Kidney capillary endothelial cell (primary cell): ENCODE measurements around the gene BLCAP.
"Not testable (repeated sequence)": the region's sequence is repeated elsewhere in the genome, so short reads cannot be mapped to it uniquely, and the experiment has no call there.

Experiments used
- DNase-seq: peaks from one replicate; pipeline ENCODE4 v3.0.0-alpha.2; 2018; ENCODE audit warnings: low spot score

Gene BLCAP, protein sequence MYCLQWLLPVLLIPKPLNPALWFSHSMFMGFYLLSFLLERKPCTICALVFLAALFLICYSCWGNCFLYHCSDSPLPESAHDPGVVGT

DNA sequence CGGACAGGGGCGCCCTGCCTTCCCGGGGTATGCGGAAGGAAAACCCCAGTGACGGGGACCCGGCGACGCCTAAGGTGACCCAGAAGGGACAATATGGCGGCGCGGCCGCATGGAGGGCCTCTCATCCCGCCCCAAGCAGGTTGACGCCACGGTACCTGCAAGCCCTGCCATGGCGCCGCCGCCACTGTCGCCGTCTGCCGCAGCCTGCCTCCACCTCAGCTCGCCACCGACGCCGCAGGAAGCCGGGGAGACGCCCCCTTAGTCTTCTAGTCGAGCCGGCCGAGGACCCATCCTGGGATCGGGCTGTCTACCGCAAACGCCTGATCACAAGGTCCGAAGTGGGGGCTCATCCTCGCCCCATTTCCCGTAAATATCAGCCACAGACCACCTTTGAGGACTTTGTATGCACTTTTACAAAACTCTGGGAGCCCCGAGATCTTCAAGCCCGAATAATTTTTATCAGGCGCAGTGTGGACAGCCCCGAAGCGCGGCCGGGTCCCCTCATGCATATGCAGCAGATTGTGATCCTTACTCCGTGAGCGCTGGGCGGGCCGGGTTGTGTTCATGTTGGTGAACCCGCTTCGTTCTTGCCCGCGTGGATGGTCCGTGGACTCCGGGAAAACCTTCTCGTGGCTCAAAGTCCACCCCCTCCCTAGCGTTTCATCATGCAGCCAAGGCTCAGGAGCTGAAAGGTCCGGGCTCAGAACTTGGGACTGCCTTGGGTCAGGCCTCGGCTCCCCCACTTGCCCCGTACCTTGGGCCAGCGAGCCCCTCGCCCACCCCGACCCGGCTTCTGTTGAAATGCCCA, at the start of gene BLCAP:
TSS of gene BLCAP (minus strand) at position 239 of the 808 bp plus-strand sequence. CDS start 8,702 bp downstream, outside the sequence.
- DNase-seq: peak; percentile 81

DNA sequence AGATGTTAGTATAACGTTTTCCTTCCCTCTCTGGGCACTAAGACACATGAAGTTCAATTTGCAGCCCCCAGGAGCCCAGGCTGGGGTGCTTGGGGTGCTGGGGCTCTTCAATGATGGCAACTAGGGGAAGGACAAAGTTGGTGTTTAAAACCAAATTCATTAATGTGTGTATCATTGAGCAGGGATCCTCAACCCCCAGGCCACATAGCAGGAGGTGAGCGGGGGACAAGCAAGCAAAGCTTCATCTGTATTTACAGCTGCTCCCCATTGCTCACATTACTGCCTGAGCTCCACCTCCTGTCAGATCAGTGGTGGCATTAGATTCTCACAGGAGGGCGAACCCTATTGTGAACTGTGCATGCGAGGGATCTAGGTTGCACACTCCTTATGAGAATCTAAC, 49.8 kb upstream of the BLCAP start:
- not testable (repeated sequence) for DNase-seq

DNA sequence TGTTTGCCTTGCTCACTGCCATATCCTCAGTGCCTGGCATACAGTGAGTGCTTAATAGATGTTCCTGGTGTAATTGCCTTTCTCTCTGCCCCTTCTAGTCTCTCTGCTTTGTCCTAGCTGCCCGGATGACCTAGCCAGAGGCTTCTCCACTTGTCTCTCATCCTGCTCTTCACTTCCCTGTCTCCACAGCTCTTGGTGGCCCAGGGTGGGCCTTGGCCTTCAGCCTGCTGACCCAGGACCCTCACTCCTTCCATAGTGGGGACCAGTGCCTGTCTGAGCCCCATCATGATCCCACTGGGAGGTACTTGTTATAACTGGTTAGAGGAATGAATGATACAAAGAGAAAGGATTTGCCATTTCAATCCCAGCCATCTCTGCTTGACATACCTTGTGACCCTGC, 49.2 kb upstream of the BLCAP start:
- DNase-seq: no peak

DNA sequence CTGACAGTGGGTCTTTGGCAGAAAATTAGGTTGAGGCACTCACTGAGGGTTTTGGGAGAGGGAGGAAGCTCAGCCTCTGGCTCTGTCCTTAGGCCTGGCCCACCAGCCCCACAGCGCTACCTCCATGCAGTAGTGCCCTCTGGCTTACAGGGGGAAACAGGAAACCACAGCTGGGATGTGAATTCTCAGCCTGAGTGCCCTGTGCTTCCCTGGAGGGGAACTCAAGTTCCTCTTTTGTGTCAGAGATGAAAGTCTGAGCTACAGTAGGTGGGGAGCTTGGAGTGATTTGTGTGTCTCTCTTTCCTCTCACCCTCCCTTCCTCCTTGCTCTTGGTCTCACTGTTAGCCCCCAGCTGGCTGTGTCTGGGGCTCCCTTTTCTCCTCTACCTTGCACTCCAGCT, 48.2 kb upstream of the BLCAP start:
- no peak for DNase-seq

DNA sequence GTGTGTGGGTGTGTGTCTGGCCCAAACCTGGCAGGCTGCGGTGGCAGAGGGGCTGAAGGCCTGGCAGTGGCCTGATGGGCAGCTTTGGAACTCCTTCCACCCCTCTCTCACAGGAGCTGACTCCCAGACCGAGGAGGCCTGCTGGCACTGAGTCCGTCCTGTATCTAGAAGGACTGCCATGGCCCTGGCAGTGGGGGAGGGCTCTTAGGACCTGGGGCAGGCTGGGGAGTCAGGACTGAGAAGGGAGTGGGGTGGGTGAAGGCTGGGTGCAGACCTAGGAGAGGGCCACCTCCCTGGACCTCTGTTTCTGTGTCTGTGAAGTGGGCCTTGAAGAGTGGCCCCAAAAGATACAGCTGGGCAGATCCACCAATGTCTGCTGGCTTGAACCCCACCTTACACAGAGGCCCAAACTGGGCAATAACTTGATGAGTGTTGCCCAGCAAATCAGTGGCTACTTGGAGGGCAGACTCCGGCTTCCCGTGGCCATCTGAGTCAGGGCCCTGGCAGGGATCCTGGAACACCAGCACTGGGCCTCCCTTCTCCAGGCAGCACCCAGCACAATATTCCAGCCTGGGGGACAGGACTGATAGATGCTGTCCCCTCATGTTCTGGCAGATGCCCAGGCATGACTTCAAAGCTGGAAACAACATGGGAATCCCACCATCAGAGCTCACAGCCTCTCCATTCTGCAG, 46.7 kb upstream of the BLCAP start:
- no peak for DNase-seq

DNA sequence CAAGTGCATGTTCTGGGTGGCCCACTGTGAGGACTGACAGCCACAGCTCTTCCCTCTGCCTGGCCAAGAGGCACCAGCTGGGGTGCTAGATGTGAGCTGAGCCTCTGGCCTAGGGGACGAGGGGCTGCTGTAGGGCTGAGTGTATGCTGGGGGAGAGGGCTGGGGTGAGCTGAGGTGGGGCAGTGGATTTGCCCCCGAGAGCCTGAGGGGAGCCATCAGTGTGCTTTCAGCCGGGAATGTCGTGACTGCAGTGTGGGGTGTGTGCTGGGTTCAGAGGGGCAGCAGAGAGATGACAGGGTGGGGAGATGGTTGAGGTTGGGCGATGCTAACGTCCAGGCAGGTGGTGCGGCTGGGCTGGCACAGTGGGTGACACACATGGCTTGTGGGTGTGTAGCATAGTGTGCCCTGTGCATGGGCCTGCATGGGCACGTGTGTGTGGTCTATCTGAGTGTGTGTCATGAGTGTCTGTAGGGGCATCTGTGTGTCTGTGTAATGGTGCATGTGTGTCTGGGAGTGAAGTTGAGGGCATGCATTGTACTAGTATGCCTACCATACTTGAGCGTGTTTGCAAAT, 46.0 kb upstream of the BLCAP start:
- DNase-seq: no peak

DNA sequence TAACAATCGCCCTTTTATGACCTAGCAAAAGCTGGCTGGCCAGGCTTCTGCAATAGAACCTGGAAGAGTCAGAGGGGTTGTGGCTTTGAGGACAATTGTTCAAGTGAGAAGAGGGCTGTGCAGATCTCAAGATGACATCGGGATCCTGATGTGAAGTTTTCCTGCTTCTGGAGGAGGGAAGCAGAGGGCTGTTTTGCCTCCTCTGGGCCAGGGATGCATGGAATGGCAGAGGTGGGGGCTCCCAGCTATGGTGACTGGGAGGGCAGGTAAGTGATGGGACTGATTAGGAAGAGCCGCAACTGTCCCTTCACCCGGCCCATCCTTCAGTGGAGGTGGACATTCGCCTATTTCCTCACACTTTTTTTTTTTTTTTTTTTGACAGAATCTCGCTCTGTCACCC, 43.4 kb upstream of the BLCAP start:
- DNase-seq: no peak

DNA sequence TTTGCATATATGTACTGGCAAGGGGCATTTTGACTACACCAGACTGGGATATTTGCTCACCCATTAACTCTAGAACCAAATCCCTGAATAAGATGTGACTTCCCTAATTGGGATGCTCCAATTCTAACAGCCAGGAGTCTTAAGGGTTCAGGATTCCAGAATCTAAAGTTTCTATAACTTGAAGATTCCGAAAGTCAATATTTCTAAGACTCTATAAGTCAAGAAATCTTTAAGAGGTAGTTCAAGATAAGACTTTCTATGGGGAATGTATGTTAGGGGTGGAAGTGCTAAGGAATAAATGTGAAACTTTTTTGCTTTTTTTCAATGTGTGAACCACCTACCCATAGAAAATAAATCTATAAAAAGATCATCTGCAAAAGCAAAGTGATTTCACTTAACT, 42.7 kb upstream of the BLCAP start:
- DNase-seq: no peak

DNA sequence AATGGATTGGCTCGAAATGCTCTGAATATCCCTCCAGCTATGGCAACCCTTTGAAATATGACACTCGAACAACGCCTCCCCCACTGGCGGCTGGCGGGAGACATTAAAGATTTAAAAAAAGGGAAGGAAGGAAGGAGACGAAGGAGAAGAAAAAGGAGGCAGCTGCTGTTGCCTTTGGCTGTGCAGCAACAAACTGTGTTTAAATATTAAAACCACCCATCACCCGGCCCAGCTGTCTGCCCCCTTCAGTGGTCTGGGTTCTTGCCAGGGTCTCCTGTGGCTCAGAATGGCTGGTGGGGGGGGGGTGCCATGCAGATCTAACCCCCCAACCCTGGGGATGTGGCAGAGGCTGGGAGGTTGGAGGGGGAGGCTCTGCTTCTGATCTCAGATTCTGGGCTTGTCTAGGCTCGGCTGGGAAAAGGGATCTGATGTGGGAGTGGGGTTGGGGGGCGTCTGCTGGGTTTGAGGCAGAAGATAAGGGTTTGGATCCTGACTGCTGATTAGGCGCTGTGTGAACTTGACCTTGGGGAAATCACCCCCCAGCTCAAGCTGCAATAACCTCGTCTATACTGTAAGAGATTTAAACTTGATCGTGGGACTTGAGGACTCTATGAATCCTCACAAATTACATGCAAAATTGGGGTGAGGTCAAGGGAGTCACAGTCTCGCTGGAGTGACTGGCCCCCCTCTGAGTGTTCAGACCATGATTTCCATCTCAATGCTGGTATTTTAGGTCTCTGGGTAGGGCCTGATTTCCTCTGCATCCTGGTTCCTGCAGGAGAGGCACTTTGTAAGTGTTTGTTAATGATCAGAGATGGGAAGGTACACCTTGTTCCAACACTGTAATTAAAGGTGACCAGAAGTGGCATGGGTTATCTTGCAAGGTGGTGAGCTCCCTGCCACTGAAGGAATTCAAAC, 40.3 kb upstream of the BLCAP start:
- no peak for DNase-seq

DNA sequence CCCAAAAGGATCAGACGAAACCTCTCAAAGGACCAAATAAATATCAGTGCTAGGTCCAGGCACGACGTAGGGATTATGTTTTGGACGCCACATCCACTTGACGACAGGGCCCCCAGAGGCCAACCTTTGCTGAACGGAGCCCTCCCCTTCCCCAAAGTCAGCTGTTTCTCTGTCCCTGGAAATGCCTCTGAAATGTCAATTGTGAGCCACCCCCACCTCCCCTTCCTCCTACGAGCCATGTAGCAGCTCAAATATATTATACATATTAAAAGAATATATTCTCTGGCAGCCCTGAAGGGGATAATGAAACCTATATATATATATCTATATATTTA, 39.6 kb upstream of the BLCAP start:
- no peak for DNase-seq

DNA sequence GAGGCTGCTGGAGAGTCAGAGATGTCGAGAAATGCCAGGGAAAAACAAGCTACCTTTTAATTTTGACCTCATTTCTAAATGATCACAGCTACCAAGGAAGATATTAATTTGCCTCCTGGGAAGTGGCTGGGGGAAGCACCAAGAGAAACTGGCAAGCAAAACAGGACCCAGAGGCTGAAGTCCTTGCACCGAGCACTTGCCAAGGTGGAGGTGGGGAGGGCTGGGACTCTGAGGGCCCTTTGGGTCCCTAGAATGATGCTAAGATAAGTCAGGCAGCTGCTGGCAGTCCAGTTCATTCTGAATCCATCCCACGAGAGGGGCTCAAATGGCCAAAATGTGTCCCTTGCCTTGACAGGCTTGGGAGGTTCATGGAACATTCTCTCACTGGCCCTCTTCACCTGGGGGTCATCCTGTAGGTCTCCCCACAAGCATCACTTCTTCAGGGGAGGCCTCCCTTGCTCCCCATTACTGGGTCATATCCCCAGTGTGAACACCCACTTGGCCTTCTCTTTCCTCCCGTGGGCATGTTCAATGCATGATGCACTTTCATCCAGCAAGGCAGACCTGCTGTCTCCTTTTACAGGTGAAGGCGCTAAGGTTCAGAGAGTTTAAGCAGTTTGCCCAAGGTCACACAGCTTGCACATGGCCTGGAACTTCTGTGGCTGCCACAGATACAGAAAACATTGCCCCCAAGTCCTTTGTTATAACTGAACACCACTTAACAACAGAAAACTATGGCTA, 39.1 kb upstream of the BLCAP start:
- no peak for DNase-seq

DNA sequence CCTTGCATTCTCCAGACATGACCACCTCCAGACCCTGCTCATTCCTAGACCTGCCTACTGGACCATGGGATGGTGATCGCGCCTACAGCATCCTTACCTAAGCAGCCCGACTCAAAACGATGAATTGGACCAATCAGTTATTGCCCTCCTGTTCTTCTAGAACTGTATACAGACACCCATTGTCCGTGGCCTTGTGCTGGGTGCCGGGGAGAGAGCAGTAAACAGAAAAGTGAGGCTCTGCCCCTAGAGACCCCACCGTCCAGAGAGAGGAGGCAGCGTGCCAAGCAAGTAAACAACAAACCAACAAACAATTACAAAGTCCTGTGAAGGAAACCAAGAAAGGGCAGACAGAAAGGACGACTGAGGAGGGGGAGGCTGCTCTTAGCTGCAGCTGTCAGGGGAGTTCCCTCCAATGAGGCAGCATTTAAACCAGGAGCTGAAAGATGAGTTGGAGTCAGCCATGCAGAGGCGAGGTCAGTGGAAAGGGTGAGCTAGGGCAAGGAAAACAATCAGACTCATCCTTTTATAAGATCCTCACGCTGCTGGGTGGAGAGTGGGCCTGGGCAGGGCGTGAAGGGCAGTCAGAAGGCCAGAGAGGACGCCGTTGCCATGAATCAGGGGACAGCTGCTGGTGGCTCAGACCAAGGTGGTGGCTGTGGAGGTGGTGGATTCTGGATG, 37.6 kb upstream of the BLCAP start:
- DNase-seq: no peak

DNA sequence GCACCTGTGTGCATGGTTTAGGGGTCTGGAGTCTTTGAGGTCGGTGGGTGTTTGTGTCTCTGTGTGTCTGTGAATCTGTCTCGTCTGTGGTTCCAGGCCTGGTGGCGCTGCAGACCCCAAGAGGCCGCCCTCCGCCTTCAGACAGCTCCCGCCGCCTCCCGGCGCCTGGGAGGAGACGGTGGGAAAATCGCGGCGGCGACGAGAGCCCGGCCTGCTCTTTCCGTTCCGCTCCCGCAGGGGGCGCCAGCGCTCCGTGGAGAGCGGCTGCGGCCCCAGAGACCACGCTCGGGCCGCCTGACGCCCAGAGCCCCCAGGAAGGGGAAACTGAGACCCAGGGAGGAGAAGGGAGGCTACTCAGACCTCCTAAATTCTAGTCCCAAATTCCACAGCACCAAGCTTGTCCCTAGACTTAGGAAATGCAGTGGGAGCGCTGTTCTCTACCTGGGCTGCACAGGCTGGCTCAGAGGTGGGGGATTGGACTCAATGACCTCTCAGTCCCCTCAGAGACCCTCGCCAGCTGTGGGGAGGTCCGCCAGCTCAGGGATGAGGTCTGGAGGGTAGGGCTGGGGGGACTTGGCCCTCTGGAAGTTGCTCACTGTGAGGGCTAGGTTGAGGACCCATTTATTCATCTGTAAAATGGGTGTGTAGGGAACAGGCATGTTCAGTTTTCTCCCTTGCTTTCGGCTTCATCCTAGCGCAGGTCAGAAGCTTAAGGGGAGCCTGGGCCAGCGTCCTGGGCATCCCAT, 36.9 kb upstream of the BLCAP start:
- DNase-seq: peak; percentile 33

DNA sequence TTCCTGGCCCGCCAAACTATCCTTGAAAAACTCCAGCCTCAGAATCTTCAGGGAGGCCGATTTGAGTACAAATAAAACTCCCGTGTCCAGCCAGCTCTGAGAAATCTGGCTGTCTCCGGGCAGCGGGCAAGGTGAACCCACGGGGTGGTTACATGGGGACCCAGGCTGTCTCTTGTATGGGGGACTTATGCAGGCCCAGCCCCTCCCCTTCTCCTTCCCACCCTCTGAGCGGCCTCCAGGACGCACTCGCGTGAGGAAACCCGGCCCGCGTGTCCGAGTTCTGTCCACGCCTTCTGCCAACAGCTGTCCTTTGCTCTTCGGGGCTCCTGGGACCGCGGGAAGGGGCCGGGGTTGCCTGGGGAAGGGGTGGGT, 36.3 kb upstream of the BLCAP start:
- DNase-seq: no peak

DNA sequence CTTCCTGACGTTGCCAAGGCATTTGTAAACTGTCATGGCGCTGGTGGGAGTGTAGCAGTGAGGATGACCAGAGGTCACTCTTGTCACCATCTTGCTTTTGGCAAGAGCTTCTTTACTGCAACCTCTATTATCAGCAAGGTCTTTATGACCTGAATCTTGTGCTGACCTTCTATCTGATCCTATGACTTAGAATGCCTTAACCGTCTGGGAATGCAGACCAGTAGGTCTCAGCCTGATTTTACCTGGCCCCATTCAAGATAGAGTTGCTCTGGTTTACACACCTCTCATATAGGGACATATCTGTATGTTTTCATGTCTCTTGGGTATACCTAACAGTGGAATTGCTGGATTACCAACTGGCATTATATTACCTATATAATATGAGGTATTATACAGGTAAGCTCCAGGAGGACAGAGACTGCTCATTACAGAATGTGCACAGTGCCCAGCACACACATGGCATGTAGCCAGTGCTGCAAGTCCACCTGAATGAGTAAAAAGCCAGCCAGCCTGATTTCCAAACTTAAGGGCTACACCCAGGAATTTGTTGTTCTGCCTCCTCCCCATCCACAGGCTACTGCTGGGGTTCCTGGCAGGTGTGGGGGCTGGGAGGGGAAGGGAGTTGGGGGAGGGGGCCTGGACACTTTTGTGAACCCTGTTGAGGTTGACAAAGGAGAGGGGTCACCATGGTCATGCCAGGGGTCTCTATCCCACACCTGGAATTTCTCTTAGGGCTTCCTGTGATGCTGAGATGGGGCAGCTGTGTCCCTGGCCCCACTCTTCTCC, 35.2 kb upstream of the BLCAP start:
- DNase-seq: no peak

DNA sequence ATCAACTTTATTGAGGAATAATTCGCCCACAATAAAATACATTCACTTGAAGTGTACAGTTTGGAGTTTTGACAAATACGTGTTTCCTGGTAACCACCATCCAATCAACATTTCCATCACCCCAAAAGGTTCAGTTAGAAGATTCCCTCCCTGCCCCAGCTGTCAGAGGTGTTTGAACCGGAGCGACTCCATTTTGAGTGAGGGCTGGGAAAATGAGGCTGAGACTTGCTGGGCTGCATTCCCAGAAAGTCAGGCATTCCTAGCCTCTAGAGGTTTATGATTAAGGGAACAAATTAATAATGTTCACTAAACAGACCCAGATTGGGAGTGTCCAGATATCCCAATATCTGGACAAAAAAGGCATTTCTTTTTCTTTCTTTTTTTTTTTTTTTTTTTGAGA, 33.0 kb upstream of the BLCAP start:
- no peak for DNase-seq

DNA sequence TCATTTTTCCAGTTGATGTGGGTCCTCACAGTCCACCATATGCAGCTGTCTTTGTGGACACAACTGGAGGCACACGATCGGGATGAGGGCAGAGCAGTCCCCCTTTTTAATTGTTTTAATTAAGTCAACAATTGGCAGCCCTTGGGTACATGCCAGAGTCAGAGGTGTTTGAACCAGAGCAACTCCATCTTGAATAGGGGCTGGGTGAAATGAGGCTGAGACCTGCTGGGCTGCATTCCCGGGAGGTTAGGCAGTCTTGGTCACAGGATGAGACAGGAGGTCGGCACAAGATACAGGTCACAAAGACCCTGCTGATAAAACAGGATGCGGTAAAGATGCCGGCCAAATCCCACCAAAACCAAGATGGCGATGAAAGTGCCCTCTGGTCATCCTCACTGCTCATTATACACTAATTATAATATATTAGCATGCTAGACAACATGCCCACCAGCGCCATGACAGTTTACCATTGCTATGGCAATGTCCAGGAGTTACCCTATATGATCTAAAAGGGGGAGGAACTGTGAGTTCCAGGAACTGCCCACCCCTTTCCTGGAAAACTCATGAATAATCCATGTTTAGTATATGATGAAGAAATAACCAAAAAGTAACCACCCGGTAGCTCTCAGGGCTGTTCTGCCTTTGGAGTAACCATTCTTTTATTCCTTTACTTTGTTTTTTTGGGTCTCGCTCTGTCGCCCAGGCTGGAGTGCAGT, 31.8 kb upstream of the BLCAP start:
- DNase-seq: no peak

DNA sequence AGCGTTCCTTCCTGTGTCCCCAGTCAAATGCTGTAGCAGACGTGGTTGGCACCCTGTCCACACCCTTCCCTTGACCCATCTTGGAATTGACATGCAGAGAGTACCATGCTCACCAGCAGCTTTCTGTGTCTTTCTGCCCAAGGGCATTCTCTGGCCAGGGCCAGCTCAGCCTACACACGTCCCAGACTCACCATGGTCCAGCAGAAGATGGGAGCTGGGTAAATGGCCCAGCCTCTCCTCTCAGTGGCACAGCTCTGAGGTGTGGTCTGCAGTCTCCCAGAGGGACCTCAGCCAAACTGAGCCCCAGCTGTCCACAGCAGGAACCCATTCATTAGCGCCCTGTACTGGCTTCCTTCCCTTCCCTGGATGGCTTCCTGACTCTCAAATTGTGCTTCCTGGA, 31.1 kb upstream of the BLCAP start:
- DNase-seq: no peak

DNA sequence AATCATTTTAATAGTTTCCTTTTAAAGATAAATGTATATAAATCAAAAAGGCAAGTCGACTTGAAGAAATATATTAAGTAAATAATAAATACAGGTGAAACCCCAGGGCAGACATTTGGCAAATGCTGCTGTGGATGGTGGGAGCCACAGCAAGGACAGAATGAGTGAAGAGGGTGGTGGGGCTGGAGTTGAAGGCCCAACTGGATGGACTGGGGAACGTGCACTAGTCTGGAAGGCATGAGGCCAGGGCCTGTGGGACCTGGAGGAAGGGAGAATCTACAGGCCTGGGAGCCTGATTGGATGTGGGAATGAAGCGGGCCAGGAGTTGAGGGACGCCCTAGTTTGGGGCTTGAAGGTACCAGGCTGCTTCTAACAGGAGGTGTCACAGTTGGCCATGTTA, 30.6 kb upstream of the BLCAP start:
- DNase-seq: no peak
